Left lung (tissue), 10 donors: ENCODE measurements around the gene SAMMSON. TPM values are rescaled to one million over a fixed set of nuclear protein-coding genes. Genes with fewer than 3 reads are reported as not detected.

Experiments
- ATAC-seq: fragments of 200-7000 bp; cut with Tn5 transposase; one replicate; pipeline ENCODE4 v1.9.1; 2020; ENCODE audit warnings: moderate library complexity
- DNase-seq, 4 donors: peaks; one replicate each; pipeline ENCODE4 v3.0.0-alpha.2; 2013 to 2020
- H3K27ac ChIP-seq, 2 donors: fragments of 200-600 bp; sonication (generic) in 1 of 2; one replicate each; pipeline versions ENCODE4 v1.5.0 to v1.8.0; 2020 to 2021
- H3K27me3 ChIP-seq, 2 donors: fragments of 200-600 bp; sonication (generic) in 1 of 2; one replicate each; pipeline versions ENCODE4 v1.5.0 to v1.8.0; 2020 to 2021
- H3K36me3 ChIP-seq, 2 donors: fragments of 200-600 bp; sonication (generic) in 1 of 2; one replicate each; pipeline versions ENCODE4 v1.5.0 to v1.8.0; 2020 to 2021
- H3K4me1 ChIP-seq, 2 donors: fragments of 200-600 bp; one replicate each; pipeline ENCODE4 v1.8.0; 2021
- H3K4me3 ChIP-seq, 2 donors: fragments of 200-600 bp; sonication (generic) in 1 of 2; one replicate each; pipeline versions ENCODE4 v1.5.0 to v1.8.0; 2020 to 2021; ENCODE audit warnings: mild to moderate bottlenecking in 1 of 2
- H3K9me3 ChIP-seq, 2 donors: fragments of 200-600 bp; sonication (generic) in 1 of 2; one replicate each; pipeline versions ENCODE4 v1.5.0 to v1.8.0; 2020 to 2021
- intact Hi-C, 2 donors: fragments of 100-400 bp; cut with DNase I; formaldehyde crosslinking; loops; one replicate each; pipeline versions ENCODE4 v1.11.2 to v1.14.2; 2022
- polyA plus RNA-seq, 6 donors: library from polyadenylated mRNA; unstranded; fragments of 120-200 nt; gene quantifications; one replicate each; pipeline ENCODE4 v1.2.1, GENCODE V29; 2013; ENCODE audit not compliant: insufficient read length in 6 of 6
- total RNA-seq, 2 donors: library from RNA; stranded (reverse); fragmentation: NEBNext Ultra II Directional; extraction: Animal tissue kit (Norgen Biotek cat#: 25700); gene quantifications; one replicate each; pipeline ENCODE4 v1.2.1, GENCODE V29; 2021
- TF ChIP-seq, protein P1 (sequence below), 2 donors: fragments of 200-600 bp; sonication (generic) in 1 of 2; IDR thresholded peaks; one replicate each; pipeline versions ENCODE4 v1.5.0 to v1.8.0; 2021; ENCODE audit warnings: antibody characterized with exemption in 2 of 2
- donor health status: DM: no; HTN: yes; CAD: no.
- donor health status: DM: no; HTN: no; CAD: no.

The SAMMSON gene
- total and polyA plus RNA-seq, 8 donors = 0.09 to 0.20 (median 0.12) TPM; not detected in 4

DNA sequence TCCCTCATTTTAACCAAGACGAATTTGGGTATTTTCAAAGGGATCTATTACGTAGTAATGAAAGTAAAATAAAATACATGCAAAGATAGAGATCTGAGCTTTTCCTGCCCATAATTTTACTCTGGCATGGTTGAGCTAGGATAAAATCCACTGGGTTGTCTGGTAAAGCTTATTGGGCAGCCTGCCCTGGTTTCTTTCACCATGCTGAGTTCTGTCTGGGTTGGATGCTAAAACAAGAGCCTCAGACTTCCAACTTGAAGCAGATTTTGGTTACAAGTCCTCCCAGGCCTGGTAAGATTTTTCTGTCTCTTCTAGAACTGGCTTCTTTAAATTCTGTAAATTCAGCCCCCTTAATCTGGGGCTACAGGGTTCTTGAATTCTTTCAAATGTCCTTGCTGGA is 86.8 kb downstream of the SAMMSON start:
- TF ChIP-seq, protein P1, sequence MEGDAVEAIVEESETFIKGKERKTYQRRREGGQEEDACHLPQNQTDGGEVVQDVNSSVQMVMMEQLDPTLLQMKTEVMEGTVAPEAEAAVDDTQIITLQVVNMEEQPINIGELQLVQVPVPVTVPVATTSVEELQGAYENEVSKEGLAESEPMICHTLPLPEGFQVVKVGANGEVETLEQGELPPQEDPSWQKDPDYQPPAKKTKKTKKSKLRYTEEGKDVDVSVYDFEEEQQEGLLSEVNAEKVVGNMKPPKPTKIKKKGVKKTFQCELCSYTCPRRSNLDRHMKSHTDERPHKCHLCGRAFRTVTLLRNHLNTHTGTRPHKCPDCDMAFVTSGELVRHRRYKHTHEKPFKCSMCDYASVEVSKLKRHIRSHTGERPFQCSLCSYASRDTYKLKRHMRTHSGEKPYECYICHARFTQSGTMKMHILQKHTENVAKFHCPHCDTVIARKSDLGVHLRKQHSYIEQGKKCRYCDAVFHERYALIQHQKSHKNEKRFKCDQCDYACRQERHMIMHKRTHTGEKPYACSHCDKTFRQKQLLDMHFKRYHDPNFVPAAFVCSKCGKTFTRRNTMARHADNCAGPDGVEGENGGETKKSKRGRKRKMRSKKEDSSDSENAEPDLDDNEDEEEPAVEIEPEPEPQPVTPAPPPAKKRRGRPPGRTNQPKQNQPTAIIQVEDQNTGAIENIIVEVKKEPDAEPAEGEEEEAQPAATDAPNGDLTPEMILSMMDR (IDR thresholded peaks at IDR 0.05) = no peak
- Histone ChIP-seq H3K36me3 (no peaks in the 10 kb centered on the region), H3K9me3 (no peaks in the 10 kb centered on the region), H3K27ac (no peak overlapping the region), H3K4me3 (no peak overlapping the region), H3K27me3 (no peaks in the 10 kb centered on the region), H3K4me1 (no peaks in the 10 kb centered on the region)
- no peak for ATAC-seq
- intact Hi-C loops = no loop called here
- DNase-seq = no peak

DNA sequence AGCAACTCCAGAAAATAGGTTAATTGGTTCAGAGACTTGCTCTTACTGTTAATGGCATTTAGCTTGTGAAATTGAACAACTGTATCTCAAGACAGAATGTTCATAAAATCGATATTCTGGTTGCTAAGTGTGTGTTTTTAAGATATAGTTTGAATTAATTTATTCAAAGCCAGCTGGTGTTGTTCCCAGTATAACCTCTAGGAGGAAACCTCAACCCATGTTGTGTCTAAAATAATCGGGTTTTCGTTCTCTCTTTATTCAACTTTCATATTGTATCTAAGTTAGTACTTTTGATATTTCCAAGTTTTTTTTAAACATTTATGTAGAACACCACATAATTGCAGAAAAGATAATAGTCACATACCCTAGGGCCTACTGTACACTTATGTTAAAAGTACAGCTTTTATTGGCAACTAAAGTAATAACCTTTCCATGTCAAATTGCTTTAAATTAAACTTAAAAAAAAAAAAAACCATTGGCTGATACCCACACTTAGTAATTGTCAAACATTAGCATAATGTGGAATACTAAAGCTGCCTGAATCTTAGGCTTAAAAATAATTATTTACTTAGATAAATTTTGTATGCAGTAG is 90.9 kb downstream of the SAMMSON start:
- no peaks in the 10 kb centered on the region for H3K9me3 ChIP-seq
- no peak overlapping the region for H3K27ac ChIP-seq
- no peaks in the 10 kb centered on the region for H3K27me3 ChIP-seq
- H3K36me3 ChIP-seq = no peaks in the 10 kb centered on the region
- ATAC-seq = peak; percentile 54
- TF ChIP-seq, protein P1 (IDR thresholded peaks at IDR 0.05) = peak; percentile 38 to 74
- DNase-seq = no peak
- H3K4me3 ChIP-seq = no peak overlapping the region
- intact Hi-C loops = no loop called here
- H3K4me1 ChIP-seq = no peaks in the 10 kb centered on the region

GRCh38 chr3:70094197-70094596 is 94.7 kb downstream of the SAMMSON start:
- TF ChIP-seq, protein P1 (IDR thresholded peaks at IDR 0.05) = no peak
- intact Hi-C loops = no loop called here
- H3K9me3 ChIP-seq = no peaks in the 10 kb centered on the region
- no peaks in the 10 kb centered on the region for H3K4me1 ChIP-seq
- H3K27ac ChIP-seq = no peak overlapping the region
- no peak overlapping the region for H3K4me3 ChIP-seq
- ATAC-seq (no peak), DNase-seq (no peak)
- no peaks in the 10 kb centered on the region for H3K36me3 ChIP-seq
- H3K27me3 ChIP-seq = no peaks in the 10 kb centered on the region

- no peak overlapping the region for H3K4me3 ChIP-seq
- intact Hi-C loops = no loop called here
- H3K9me3 ChIP-seq = no peaks in the 10 kb centered on the region
- H3K36me3 ChIP-seq = no peaks in the 10 kb centered on the region
- no peak for ATAC-seq
- no peak overlapping the region for H3K27ac ChIP-seq
- TF ChIP-seq, protein P1 (IDR thresholded peaks at IDR 0.05) = no peak
- no peaks in the 10 kb centered on the region for H3K4me1 ChIP-seq
- no peak for DNase-seq
- H3K27me3 ChIP-seq = no peaks in the 10 kb centered on the region
Observed at GRCh38 chr3:70095260-70095659, 95.7 kb downstream of the SAMMSON start.

GRCh38 chr3:70096376-70097066 is 97.0 kb downstream of the SAMMSON start:
- DNase-seq (peak in 1 of 4 donors; percentile 5), ATAC-seq (no peak)
- H3K27ac ChIP-seq = no peak overlapping the region
- H3K9me3 ChIP-seq = no peaks in the 10 kb centered on the region
- TF ChIP-seq, protein P1 (IDR thresholded peaks at IDR 0.05) = no peak
- no peaks in the 10 kb centered on the region for H3K27me3 ChIP-seq
- H3K4me3 ChIP-seq = no peak overlapping the region
- no peaks in the 10 kb centered on the region for H3K36me3 ChIP-seq
- no peaks in the 10 kb centered on the region for H3K4me1 ChIP-seq
- intact Hi-C loops = no loop called here
